D341Med (cell line): ENCODE measurements around the gene OR52J3.

Source experiments
- DNase-seq: peaks from one replicate; pipeline ENCODE4 v3.0.0; 2012; ENCODE audit warnings: low spot score

OR52J3 gene

GRCh38 chr11:5096011-5096410 lies 49.7 kb downstream of the OR52J3 start:
- no peak for DNase-seq
